ENCODE results near the gene LSM14A.
"Not testable (repeated sequence)": the region's sequence is repeated elsewhere in the genome, so short reads cannot be mapped to it uniquely, and the experiment has no call there.

Gene LSM14A

GRCh38 chr19:34191355-34191962 is 19.2 kb downstream of the LSM14A start:
- no peak for DNase-seq (ENCODE audit: low spot score)

- no peak for DNase-seq (ENCODE audit: low spot score)
Measured at GRCh38 chr19:34193439-34193838, 21.1 kb downstream of the LSM14A start.

GRCh38 chr19:34193876-34194275 is 21.6 kb downstream of the LSM14A start:
- no peak for DNase-seq (ENCODE audit: low spot score)

GRCh38 chr19:34201133-34201532 is 28.8 kb downstream of the LSM14A start:
- DNase-seq (ENCODE audit: low spot score) = no peak

- not testable (repeated sequence) for DNase-seq (ENCODE audit: low spot score)
Measured at GRCh38 chr19:34205324-34205723, 33.0 kb downstream of the LSM14A start.

- no peak for DNase-seq (ENCODE audit: low spot score)
Measured at GRCh38 chr19:34208291-34208884, 36.1 kb downstream of the LSM14A start.

- DNase-seq (ENCODE audit: low spot score) = no peak
Measured at GRCh38 chr19:34209726-34210125, 37.4 kb downstream of the LSM14A start.

GRCh38 chr19:34213283-34213682 is 41.0 kb downstream of the LSM14A start:
- DNase-seq (ENCODE audit: low spot score) = no peak

- DNase-seq (ENCODE audit: low spot score) = no peak
Measured at GRCh38 chr19:34214040-34214439, 41.7 kb downstream of the LSM14A start.

GRCh38 chr19:34215006-34215665 is 42.8 kb downstream of the LSM14A start:
- DNase-seq (ENCODE audit: low spot score) = no peak

- DNase-seq (ENCODE audit: low spot score) = no peak
Measured at GRCh38 chr19:34215666-34216038, 43.3 kb downstream of the LSM14A start.

- not testable (repeated sequence) for DNase-seq (ENCODE audit: low spot score)
Measured at GRCh38 chr19:34216745-34217219, 44.5 kb downstream of the LSM14A start.

- peak; percentile 75 for DNase-seq (ENCODE audit: low spot score)
Measured at GRCh38 chr19:34217952-34218817, 45.9 kb downstream of the LSM14A start.

GRCh38 chr19:34218818-34219164 is 46.5 kb downstream of the LSM14A start:
- DNase-seq (ENCODE audit: low spot score) = no peak

- peak; percentile 66 for DNase-seq (ENCODE audit: low spot score)
Measured at GRCh38 chr19:34220472-34221063, 48.3 kb downstream of the LSM14A start.

GRCh38 chr19:34222386-34222785 is 50.1 kb downstream of the LSM14A start:
- no peak for DNase-seq (ENCODE audit: low spot score)

GRCh38 chr19:34224996-34225658 is 52.8 kb downstream of the LSM14A start:
- DNase-seq (ENCODE audit: low spot score) = peak; percentile 20

GRCh38 chr19:34225659-34226015 is 53.3 kb downstream of the LSM14A start:
- DNase-seq (ENCODE audit: low spot score) = no peak

GRCh38 chr19:34226036-34226435 is 53.7 kb downstream of the LSM14A start:
- DNase-seq (ENCODE audit: low spot score) = no peak

- peak; percentile 39 for DNase-seq (ENCODE audit: low spot score)
Measured at GRCh38 chr19:34228347-34228746, 56.0 kb downstream of the LSM14A start.

- no peak for DNase-seq (ENCODE audit: low spot score)
Measured at GRCh38 chr19:34228762-34229161, 56.5 kb downstream of the LSM14A start.

- no peak for DNase-seq (ENCODE audit: low spot score)
Measured at GRCh38 chr19:34229721-34230120, 57.4 kb downstream of the LSM14A start.

Measured in AG08395 (cell line).